Measurements from ENCODE around the gene BBS12.

BBS12 gene

GRCh38 chr4:122787940-122788339 lies 55.4 kb downstream of the BBS12 start:
- no peak for TF ChIP-seq CTCF (conservative IDR thresholded peaks at IDR 0.05; ENCODE audit: low read depth, low read length)

GRCh38 chr4:122788935-122789334 lies 56.4 kb downstream of the BBS12 start:
- DNase-seq (ENCODE audit: low read depth): no peak
- H3K4me3 ChIP-seq (ENCODE audit: low read depth, low read length): no peak overlapping the region
- no peak for TF ChIP-seq CTCF (conservative IDR thresholded peaks at IDR 0.05; ENCODE audit: low read depth, low read length)

More at GRCh38 chr4:122787940-122788339, 55.4 kb downstream of the BBS12 start:
- H3K4me3 ChIP-seq (ENCODE audit: low read depth, low read length): no peak overlapping the region
- DNase-seq (ENCODE audit: low read depth): no peak

GRCh38 chr4:122793811-122794210 lies 61.3 kb downstream of the BBS12 start:
- H3K4me3 ChIP-seq (ENCODE audit: low read depth, low read length): no peak overlapping the region
- TF ChIP-seq CTCF (conservative IDR thresholded peaks at IDR 0.05; ENCODE audit: low read depth, low read length): no peak

More at GRCh38 chr4:122793811-122794210, 61.3 kb downstream of the BBS12 start:
- no peak for DNase-seq (ENCODE audit: low read depth)

All from choroid plexus epithelial cell (primary cell).